Hypothalamus (tissue), 51 donors: ENCODE results near the gene TIMM10.
"Not testable (repeated sequence)": the region's sequence is repeated elsewhere in the genome, so short reads cannot be mapped to it uniquely, and the experiment has no call there.

Source experiments
- DNase-seq, 51 donors: peaks; one replicate each; lab custom pipeline; 2025; lab: John Stamatoyannopoulos, UW

TIMM10 gene

DNA sequence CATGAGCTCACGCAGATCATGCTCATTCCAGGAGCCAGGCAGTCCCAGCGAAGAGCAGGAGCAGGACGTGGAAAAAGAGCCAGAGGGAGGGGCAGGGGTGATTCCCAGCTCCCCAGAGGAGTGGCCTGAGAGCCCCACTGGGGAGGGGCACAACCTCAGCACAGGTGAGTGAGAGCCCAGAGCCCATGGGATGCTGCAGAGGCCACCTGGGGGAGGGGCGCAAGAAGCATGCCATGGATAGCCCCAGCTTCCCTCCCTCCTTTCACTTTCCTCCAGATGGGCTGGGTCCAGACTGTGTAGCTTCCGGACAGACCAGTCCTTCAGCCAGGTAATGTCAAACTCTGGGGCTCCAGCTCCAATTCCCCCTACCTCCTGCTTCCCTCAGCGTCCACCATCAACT is 13.0 kb upstream of the TIMM10 start:
- no peak for DNase-seq

- no peak for DNase-seq
Observed at GRCh38 chr11:57542582-57542981, 12.0 kb upstream of the TIMM10 start.

GRCh38 chr11:57541169-57541568 is 10.6 kb upstream of the TIMM10 start:
- no peak for DNase-seq

DNA sequence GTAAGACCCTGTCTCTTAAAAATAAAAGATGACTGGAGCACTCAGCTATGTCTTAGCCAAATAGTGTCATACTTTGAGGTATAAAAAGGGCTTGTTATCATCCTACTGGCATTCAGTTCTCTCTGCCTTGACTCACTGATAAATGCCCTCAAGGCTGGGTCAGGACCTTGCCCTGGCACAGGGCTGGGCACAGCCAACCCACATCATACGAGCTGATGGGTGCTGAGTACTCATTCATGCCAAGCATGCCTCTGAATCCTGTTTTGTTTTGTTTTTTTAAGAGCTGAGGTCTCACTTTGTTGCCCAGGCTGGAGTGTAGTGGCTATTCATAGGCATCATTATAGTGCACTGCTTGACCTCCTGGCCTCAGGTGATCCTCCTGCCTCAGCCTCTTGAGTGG is 8.8 kb upstream of the TIMM10 start:
- no peak for DNase-seq

DNA sequence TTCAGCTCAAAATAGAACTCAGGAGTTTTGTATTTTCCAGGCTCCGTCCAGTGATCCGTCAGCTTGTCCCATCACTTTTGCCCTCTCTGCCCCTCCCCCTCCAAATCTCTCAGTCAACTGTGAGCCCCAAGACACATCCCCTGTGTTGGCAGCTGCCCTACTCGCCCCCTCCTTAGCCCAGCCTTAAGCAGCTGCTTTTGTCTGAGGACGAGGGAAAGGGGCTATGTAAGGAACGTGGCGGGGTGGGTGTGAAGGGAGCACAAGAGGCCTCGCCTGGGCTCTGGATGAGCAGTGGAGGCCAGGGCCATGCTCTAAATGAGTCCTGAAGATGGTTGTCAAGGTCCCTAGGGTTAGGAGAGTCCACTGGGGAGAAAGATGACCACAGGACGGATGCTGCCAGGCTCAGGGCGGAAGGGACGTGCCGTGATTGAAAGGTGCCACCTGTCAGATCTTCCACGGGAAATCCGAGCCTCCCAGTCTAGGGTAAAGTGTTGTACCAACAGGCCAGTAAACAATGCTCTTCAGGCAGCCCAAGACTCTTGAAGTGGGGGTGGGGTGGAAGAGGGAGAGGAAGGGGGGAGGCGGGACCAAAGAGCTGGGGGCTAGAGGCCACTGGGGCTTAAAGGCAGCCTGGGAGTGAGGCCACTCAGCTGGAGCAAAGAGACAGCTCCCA is 6.5 kb upstream of the TIMM10 start, which contains the start of gene SMTNL1:
TSS of gene SMTNL1 (plus strand) at position 649 of the 673 bp plus-strand sequence. CDS start 5,048 bp downstream, outside the sequence.
- no peak for DNase-seq

DNA sequence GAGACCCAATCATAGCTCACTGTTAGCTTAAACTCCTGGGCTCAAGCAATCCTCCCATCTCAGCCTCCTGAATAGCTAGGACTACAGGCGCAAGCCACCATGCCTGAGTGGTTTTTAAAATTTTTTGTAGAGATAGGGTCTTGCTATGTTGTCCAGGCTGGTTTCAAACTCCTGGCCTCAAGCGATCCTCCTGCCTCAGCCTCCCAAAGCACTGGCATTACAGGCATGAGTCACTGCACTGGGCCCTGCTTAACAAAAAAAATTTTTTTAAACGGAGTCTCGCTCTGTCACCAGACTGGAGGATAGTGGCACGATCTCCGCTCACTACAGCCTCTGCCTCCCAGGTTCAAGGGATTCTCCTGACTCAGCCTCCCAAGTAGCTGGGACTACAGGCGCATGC is 3.9 kb upstream of the TIMM10 start:
- DNase-seq, result not testable (repeated sequence)

DNA sequence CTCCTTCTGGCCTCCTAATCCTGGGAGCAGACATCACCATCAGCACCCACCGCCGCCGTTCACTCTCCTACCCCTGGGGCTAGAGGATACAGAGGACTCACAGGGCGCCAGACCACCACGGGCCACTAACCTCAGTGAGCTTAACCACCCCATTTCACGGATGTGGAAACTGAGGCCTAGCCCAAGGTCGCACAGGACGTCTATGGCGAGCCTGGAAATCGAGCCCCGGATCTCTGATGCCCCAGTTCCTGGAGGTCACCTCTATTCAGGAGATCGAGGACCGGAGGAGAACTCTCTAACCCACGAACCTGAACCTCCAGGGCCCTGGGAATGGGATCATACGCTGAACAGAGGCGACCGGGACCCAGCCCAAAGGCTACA is 349 bp downstream of the TIMM10 start:
- DNase-seq, result no peak

- DNase-seq, result no peak
Observed at GRCh38 chr11:57529012-57529411, 1.5 kb downstream of the TIMM10 start.

DNA sequence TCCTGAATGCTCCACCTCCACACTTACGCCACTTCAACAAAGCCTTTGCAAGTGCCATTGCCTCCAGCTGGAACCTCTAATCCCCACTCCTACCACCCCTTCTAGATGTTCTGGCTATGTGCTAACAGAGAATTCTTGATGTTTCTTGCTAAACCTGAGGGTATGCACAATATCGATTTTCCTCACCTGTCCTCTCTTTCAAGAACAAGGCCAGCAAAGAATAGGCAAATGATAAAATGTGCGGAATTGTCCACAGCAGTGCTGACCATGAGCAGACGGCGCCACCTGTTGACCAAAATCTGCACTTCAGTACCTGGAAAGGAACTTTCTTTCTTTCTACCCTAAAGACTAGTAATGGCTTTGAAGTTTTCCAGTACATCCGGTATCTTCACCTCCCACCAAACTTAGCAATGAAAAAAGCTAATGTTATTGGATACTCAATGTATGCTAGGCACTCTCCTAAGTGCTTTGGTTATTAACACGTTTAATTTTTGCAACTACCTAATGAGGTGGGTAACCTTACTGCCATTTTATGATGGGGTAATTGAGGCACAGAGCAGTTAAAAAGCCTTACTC is 3.4 kb downstream of the TIMM10 start:
- DNase-seq, result peak in 38 of 51 donors; percentile 5 to 79 (median 36)

DNA sequence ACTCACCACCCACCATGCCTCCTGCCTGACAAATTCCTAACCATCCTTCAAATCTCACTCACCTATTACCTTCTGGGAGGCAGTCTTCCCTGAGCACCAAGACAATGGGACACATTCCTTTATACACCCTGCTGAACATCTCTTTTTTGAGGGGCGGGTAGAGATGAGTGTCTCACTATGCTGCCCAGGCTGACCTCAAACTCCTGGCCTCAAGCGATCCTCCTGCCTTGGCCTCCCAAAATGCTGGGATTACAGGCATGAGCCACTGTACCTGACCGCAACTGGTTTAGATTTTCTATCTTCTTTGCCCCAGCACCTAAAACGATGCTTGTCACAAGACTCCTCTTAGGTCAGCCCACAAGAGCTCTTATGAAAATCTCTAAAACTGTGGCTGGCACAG is 7.1 kb downstream of the TIMM10 start:
- no peak for DNase-seq

DNA sequence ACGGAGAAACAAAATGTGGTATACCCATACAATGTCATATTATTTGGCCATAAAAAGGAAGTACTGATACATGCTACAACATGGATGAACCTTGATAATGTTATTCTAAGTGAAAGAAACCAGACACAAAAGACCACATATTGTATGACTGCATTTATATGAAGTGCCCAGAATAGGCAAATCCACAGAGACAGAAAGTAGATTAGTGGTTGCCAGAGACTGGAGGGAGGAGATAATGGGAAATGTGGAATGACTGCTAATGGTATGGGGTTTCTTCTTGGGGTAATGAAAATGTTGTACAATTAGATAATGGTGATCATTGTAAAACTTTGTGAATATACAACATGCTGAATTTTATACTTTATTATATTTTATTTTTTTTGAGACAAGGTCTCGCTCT is 9.4 kb downstream of the TIMM10 start:
- DNase-seq, result no peak

GRCh38 chr11:57516061-57516443 is 14.5 kb downstream of the TIMM10 start:
- DNase-seq, result no peak

GRCh38 chr11:57515332-57516060 is 15.1 kb downstream of the TIMM10 start, which contains the start of gene SLC43A1:
Gene SLC43A1 (minus strand): TSS chr11:57515702. CDS start chr11:57514111, 1,591 bp downstream.
- peak in 10 of 51 donors; percentile 4 to 23 (median 12) for DNase-seq

GRCh38 chr11:57514538-57515331 is 15.8 kb downstream of the TIMM10 start:
- peak in 15 of 51 donors; percentile 8 to 44 (median 20) for DNase-seq

- DNase-seq, result peak in 18 of 51 donors; percentile 5 to 46 (median 22)
Observed at GRCh38 chr11:57513911-57514537, 16.5 kb downstream of the TIMM10 start.

DNA sequence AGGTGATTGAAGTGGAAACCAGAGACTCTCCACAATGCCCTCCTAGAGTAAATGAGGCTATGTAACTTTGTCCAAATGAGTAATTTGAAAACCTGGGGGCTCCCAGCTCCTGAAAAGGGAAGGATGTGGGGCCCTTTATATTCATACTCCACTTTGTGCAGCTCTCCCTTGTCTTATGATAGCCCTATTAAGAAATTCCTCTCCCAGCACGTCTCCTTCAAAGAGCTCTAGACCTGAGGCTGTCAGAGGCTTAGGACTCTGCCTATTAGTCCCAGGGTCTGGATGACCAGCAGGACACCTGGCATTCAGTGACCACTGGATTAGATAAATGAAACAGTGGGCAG is 17.1 kb downstream of the TIMM10 start:
- no peak for DNase-seq

GRCh38 chr11:57512646-57513451 is 17.7 kb downstream of the TIMM10 start:
- DNase-seq, result no peak

DNA sequence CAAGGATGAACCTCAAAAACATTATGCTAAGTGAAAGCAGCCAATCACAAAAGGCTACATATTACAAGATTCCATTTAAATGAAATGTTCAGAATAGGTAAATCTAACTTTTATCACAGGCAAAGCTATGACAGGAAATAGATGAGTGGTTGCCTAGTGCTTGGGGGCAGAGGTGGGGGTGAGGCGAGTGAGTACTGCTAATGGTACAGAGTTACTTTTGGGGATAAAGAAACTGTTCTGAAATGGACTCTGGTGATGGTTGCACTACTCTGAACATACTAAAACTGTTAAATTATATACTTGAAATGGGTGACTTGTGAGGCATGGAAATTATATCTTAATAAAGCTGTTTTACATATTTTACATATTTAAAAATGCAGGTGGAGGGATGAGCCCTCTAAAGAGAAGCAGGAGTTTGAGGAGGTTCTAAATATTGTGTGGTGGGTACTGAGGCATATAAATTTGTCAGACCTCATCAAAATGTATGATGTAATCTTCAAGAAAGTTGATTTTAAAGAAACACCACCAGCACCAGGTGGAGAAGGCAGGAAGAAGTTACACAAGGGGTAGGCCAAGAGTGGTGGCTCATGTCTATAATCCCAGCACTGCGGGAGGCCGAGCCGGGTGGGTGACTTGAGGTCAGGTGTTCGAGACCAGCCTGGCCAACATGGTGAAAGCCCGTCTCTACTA is 18.7 kb downstream of the TIMM10 start:
- no peak for DNase-seq
